Measurements from ENCODE around the gene MYLK2.

- TF ChIP-seq CEBPB (IDR thresholded peaks at IDR 0.05): no peak; the same call in 1 of the 2 replicates
- TF ChIP-seq TAF1 (IDR thresholded peaks at IDR 0.05; ENCODE audit: low read depth): no peak
- no peak for TF ChIP-seq YY1 (IDR thresholded peaks at IDR 0.05; ENCODE audit: low read depth)
- TF ChIP-seq NFIC (IDR thresholded peaks at IDR 0.05): peak; percentile 82
- TF ChIP-seq USF1 (IDR thresholded peaks at IDR 0.05): no peak
- peak; percentile 80 for TF ChIP-seq MAX (IDR thresholded peaks at IDR 0.05)
- no peak for TF ChIP-seq REST (IDR thresholded peaks at IDR 0.05; ENCODE audit: low read depth)
- TF ChIP-seq EGR1 (IDR thresholded peaks at IDR 0.05): no peak
- peak; percentile 86 for TF ChIP-seq EP300 (IDR thresholded peaks at IDR 0.05; ENCODE audit: borderline replicate concordance)
- TF ChIP-seq TEAD4 (IDR thresholded peaks at IDR 0.05): peak; percentile 56; the same call in 1 of the 2 replicates
- peak; percentile 58; the same call in 1 of the 2 replicates for TF ChIP-seq FOXM1 (IDR thresholded peaks at IDR 0.05; ENCODE audit: borderline replicate concordance, low read depth)
These were observed 17.1 kb downstream of the MYLK2 start for GRCh38 chr20:31835977-31836852.

Data from Ishikawa (cell line).